ENCODE measurements around the gene NUP93. TPM values are rescaled to one million over a fixed set of nuclear protein-coding genes. Genes with fewer than 3 reads are reported as not detected.

The NUP93 gene
- total RNA-seq, 4 donors from 2014 or later: 12.9 to 30.7 (median 23.0) TPM

DNA sequence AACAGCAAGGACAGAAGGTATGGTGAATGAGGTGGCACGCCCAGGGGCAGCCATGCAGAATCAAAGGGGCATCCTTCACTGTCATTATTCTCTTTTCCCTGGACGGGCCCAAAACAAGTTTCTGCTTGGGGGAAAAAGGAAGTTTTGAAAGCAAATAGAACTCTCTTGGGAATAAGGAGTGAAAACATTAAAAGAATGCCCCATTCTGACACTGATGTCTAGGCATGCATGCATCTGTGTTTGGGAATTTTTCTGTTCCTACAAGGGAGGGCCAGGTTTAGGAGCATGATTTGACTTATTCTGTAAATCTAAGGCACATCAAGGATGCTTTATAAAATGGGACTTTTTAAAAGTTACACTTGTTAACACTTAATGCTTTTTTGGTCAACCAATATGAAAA, 100.7 kb downstream of the NUP93 start:
- H3K36me3 ChIP-seq: peaks cover 0 to 41% of the 10 kb centered on the region in 2 donors
- ATAC-seq (no peak), DNase-seq (no peak)
- intact Hi-C loops (cut with DNase I; ENCODE audit: low total_unique reads) (no loop called here), in situ Hi-C loops (cut with MboI; ENCODE audit: low sequenced_read_pairs in 4 of 4) (no loop called here)
- no peaks in the 10 kb centered on the region for H3K4me1 ChIP-seq
- no peaks in the 10 kb centered on the region for H3K9me3 ChIP-seq
- TF ChIP-seq POLR2A (IDR thresholded peaks at IDR 0.05): no peak
- TF ChIP-seq, protein P1, sequence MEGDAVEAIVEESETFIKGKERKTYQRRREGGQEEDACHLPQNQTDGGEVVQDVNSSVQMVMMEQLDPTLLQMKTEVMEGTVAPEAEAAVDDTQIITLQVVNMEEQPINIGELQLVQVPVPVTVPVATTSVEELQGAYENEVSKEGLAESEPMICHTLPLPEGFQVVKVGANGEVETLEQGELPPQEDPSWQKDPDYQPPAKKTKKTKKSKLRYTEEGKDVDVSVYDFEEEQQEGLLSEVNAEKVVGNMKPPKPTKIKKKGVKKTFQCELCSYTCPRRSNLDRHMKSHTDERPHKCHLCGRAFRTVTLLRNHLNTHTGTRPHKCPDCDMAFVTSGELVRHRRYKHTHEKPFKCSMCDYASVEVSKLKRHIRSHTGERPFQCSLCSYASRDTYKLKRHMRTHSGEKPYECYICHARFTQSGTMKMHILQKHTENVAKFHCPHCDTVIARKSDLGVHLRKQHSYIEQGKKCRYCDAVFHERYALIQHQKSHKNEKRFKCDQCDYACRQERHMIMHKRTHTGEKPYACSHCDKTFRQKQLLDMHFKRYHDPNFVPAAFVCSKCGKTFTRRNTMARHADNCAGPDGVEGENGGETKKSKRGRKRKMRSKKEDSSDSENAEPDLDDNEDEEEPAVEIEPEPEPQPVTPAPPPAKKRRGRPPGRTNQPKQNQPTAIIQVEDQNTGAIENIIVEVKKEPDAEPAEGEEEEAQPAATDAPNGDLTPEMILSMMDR (IDR thresholded peaks at IDR 0.05 in 4 of 5, conservative IDR thresholded peaks at IDR 0.05 in 1 of 5): no peak
- no peaks in the 10 kb centered on the region for H3K27me3 ChIP-seq
- H3K4me3 ChIP-seq: no peak overlapping the region
- no peak overlapping the region for H3K27ac ChIP-seq

DNA sequence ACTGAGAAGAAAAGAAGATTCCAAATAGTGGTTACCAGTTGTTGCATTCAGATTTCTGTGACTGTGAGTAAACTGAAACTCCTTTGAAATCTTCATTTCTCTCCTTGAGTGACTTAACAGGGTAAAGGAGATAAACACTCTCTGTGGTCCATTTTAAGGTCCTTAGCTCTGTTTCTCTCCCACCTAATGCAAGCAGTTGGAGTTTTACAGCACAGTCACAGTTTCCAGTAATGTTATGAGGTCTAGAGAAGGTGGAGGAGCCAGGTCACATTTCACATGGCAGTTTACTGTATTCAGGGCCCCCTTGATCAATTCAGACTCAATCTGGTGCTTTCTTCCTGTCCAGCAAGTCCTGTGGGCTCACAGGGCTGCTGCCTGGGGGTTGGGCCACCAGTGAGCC, 102.8 kb downstream of the NUP93 start:
- in situ Hi-C loops (cut with MboI; ENCODE audit: low sequenced_read_pairs in 4 of 4): no loop called here
- intact Hi-C loops (cut with DNase I; ENCODE audit: low total_unique reads): no loop called here

DNA sequence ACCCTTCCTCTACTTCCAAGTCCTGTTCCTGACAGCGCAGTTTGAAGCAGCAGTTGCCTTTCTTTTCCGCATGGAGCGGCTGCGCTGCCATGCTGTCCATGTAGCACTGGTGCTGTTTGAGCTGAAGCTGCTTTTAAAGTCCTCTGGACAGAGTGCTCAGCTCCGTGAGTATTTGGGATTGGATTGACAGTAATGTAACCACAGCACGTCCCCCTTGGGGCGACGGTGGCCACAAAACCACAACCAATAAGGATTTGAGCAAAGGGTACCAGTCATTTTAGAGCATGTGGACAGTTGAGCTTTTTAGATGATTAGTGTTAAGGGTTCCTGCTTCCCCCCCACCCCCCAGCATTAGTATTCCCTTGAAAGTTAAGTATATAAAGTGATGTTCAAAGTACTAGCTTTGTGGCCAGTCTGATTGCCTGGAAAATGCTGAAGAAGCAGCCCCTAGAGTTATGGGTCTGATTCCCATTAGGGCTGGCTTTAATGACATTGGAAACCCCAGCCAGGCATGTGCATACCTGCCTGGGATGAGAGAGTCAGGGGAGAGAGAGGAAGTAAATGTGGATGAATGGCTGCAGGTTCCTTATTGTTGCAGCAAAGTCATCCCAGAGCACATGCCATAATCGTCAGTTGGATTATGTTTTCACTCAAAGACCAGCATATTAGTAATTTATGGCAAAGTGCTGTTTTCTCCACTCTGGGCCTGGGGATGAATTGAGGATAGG, 103.5 kb downstream of the NUP93 start:
- no peaks in the 10 kb centered on the region for H3K27me3 ChIP-seq
- no peaks in the 10 kb centered on the region for H3K4me1 ChIP-seq
- in situ Hi-C loops (cut with MboI; ENCODE audit: low sequenced_read_pairs in 4 of 4): no loop called here
- ATAC-seq (no peak), DNase-seq (no peak)
- peaks cover 0 to 58% of the 10 kb centered on the region in 2 donors for H3K36me3 ChIP-seq
- no peak for TF ChIP-seq POLR2A (IDR thresholded peaks at IDR 0.05)
- TF ChIP-seq, protein P1 (IDR thresholded peaks at IDR 0.05 in 4 of 5, conservative IDR thresholded peaks at IDR 0.05 in 1 of 5): no peak
- H3K4me3 ChIP-seq: no peak overlapping the region
- no peaks in the 10 kb centered on the region for H3K9me3 ChIP-seq
- intact Hi-C loops (cut with DNase I; ENCODE audit: low total_unique reads): no loop called here
- H3K27ac ChIP-seq: no peak overlapping the region

More for the DNA sequence above, 102.8 kb downstream of the NUP93 start:
- TF ChIP-seq, protein P1 (IDR thresholded peaks at IDR 0.05 in 4 of 5, conservative IDR thresholded peaks at IDR 0.05 in 1 of 5): no peak
- Histone ChIP-seq H3K4me1 (no peaks in the 10 kb centered on the region), H3K4me3 (no peak overlapping the region), H3K27ac (no peak overlapping the region), H3K36me3 (peaks cover 0 to 53% of the 10 kb centered on the region in 2 donors), H3K27me3 (no peaks in the 10 kb centered on the region), H3K9me3 (no peaks in the 10 kb centered on the region)
- DNase-seq (no peak), ATAC-seq (no peak)

DNA sequence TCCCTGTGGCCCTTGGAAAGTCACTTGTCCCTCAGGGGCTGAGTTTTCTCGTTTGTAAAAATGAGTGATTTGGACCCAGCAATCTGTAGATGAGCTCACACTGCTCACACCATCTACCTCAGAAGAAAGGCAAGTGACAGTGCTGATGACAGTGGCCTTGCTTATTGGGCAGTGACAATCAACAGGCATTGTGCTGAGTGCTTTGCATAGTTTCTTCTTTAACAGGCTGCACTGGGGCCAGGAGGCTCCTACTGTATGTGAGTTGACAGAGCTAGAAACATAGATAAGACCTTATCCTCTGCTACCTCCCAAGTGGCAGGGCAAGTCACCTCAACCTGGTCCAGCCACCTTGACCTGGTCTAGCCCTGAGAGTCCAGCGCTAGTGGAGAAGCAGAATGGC, 105.4 kb downstream of the NUP93 start:
- Histone ChIP-seq H3K4me3 (no peak overlapping the region), H3K9me3 (no peaks in the 10 kb centered on the region), H3K27ac (no peak overlapping the region), H3K36me3 (peaks cover 0 to 62% of the 10 kb centered on the region in 2 donors), H3K27me3 (no peaks in the 10 kb centered on the region), H3K4me1 (no peaks in the 10 kb centered on the region)
- no peak for ATAC-seq
- TF ChIP-seq POLR2A (IDR thresholded peaks at IDR 0.05): no peak
- DNase-seq: no peak
- intact Hi-C loops (cut with DNase I; ENCODE audit: low total_unique reads) (no loop called here), in situ Hi-C loops (cut with MboI; ENCODE audit: low sequenced_read_pairs in 4 of 4) (no loop called here)

DNA sequence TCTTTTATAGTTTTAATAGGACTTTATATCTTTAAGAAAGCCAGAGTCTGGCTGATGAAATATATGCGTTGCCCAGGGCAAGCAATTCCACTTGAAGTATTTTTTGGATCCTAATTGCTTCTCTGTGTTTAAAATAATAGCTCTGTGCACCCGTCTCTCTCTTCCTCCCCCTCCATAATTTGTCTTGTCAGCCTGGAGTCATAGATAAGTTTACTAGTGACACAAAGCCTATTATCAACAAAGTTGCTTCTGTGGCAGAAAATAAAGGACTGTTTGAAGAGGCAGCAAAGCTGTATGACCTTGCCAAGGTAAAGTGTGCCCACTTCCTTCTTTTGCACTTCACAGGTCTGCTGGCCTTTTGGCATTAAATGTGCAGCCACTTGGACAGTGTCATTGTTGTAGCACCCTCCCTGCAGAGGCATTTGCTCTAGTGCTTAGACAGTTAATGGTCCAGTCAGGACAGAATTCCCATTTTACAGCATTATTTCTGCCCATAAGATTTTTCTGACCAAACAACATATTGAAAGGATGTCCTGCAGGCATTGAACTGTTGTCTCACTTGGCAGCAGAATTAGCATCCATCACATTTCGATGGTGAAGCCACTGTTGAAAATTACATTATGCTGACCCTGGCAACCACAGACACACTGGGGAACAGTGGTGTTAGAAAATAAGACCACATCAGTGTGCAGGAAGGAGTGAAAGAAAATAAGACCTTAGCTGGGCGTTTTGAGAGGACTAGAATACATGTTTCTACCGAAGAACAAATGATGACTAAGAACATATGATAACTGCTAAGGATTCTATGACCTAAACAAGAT, 106.7 kb downstream of the NUP93 start:
- in situ Hi-C loops (cut with MboI; ENCODE audit: low sequenced_read_pairs in 4 of 4): no loop called here

More for the DNA sequence above, 106.7 kb downstream of the NUP93 start:
- H3K27me3 ChIP-seq: no peaks in the 10 kb centered on the region
- no peak for TF ChIP-seq POLR2A (IDR thresholded peaks at IDR 0.05)
- TF ChIP-seq, protein P1 (IDR thresholded peaks at IDR 0.05 in 4 of 5, conservative IDR thresholded peaks at IDR 0.05 in 1 of 5): no peak
- no peak overlapping the region for H3K27ac ChIP-seq
- intact Hi-C loops (cut with DNase I; ENCODE audit: low total_unique reads): no loop called here
- no peak for ATAC-seq
- DNase-seq: no peak
- no peaks in the 10 kb centered on the region for H3K4me1 ChIP-seq
- H3K4me3 ChIP-seq: no peak overlapping the region
- no peaks in the 10 kb centered on the region for H3K9me3 ChIP-seq
- H3K36me3 ChIP-seq: peaks cover 0 to 63% of the 10 kb centered on the region in 2 donors
